GM18867 (cell line): ENCODE measurements around the gene RELL1.

Source experiments
- ATAC-seq: cut with Tn5 transposase; IDR thresholded peaks from one replicate; pipeline ENCODE4 v1.9.1; 2021; ENCODE audit warnings: mild to moderate bottlenecking, moderate library complexity; ENCODE audit not compliant: unreplicated experiment

Gene RELL1

GRCh38 chr4:37641886-37642849, 44.0 kb downstream of the RELL1 start:
- no peak for ATAC-seq

- no peak for ATAC-seq
Measured at GRCh38 chr4:37641352-37641751, 44.8 kb downstream of the RELL1 start.

- no peak for ATAC-seq
Measured at GRCh38 chr4:37639551-37640285, 46.5 kb downstream of the RELL1 start.

- ATAC-seq = no peak
Measured at GRCh38 chr4:37635155-37635554, 51.0 kb downstream of the RELL1 start.

GRCh38 chr4:37634180-37634579, 52.0 kb downstream of the RELL1 start:
- ATAC-seq = no peak

GRCh38 chr4:37632836-37633235, 53.3 kb downstream of the RELL1 start:
- no peak for ATAC-seq

GRCh38 chr4:37631551-37631950, 54.6 kb downstream of the RELL1 start:
- ATAC-seq = no peak

- ATAC-seq = no peak
Measured at GRCh38 chr4:37629713-37630112, 56.5 kb downstream of the RELL1 start.

- no peak for ATAC-seq
Measured at GRCh38 chr4:37628977-37629609, 57.1 kb downstream of the RELL1 start.

GRCh38 chr4:37627263-37627662, 58.9 kb downstream of the RELL1 start:
- no peak for ATAC-seq

GRCh38 chr4:37625499-37625898, 60.7 kb downstream of the RELL1 start:
- ATAC-seq = no peak

- ATAC-seq = no peak
Measured at GRCh38 chr4:37623940-37624339, 62.2 kb downstream of the RELL1 start.

- ATAC-seq = no peak
Measured at GRCh38 chr4:37623125-37623524, 63.1 kb downstream of the RELL1 start.

- ATAC-seq = no peak
Measured at GRCh38 chr4:37620176-37620575, 66.0 kb downstream of the RELL1 start.

GRCh38 chr4:37615720-37616063, 70.5 kb downstream of the RELL1 start:
- no peak for ATAC-seq

- ATAC-seq = no peak
Measured at GRCh38 chr4:37615059-37615719, 71.0 kb downstream of the RELL1 start.

GRCh38 chr4:37612811-37613210, 73.4 kb downstream of the RELL1 start:
- no peak for ATAC-seq

- no peak for ATAC-seq
Measured at GRCh38 chr4:37609626-37610025, 76.5 kb downstream of the RELL1 start.

GRCh38 chr4:37607018-37607417, 79.2 kb downstream of the RELL1 start:
- no peak for ATAC-seq

- no peak for ATAC-seq
Measured at GRCh38 chr4:37605843-37606565, 80.2 kb downstream of the RELL1 start.
